Measurements from ENCODE around the gene TRNT1. TPM values are rescaled to one million over a fixed set of nuclear protein-coding genes. Genes with fewer than 3 reads are reported as not detected.

The TRNT1 gene
- total and polyA plus RNA-seq, 2 experiments from 2014 or later, result 33.9 to 36.4 TPM

DNA sequence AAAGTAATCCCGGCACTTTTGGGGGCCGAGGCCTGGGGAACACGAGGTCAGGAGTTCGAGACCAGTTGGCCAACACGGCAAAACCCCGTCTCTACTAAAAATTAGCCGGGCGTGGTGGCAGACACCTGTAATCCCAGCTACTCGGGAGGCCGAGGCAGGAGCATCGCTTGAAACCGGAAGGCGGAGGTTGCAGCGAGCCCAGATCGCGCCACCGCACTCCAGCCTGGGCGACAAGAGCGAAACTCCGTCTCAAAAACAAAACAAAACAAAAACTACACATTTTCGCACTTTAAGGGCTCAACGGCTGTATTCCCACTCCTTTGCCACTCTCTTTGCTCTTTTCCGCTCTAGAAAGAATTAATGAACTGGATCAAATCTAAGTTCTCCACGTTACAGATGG lies 763 bp upstream of the TRNT1 start (continued):
- TF ChIP-seq, protein P1, sequence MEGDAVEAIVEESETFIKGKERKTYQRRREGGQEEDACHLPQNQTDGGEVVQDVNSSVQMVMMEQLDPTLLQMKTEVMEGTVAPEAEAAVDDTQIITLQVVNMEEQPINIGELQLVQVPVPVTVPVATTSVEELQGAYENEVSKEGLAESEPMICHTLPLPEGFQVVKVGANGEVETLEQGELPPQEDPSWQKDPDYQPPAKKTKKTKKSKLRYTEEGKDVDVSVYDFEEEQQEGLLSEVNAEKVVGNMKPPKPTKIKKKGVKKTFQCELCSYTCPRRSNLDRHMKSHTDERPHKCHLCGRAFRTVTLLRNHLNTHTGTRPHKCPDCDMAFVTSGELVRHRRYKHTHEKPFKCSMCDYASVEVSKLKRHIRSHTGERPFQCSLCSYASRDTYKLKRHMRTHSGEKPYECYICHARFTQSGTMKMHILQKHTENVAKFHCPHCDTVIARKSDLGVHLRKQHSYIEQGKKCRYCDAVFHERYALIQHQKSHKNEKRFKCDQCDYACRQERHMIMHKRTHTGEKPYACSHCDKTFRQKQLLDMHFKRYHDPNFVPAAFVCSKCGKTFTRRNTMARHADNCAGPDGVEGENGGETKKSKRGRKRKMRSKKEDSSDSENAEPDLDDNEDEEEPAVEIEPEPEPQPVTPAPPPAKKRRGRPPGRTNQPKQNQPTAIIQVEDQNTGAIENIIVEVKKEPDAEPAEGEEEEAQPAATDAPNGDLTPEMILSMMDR (conservative IDR thresholded peaks at IDR 0.05; ENCODE audit: low read depth in 2 of 2), result no peak
- TF ChIP-seq EZH2phosphoT487 (IDR thresholded peaks at IDR 0.05; ENCODE audit: unreplicated experiment), result no peak
- no peak for TF ChIP-seq EZH2 (IDR thresholded peaks at IDR 0.05; ENCODE audit: low read depth, unreplicated experiment)
- no peak for TF ChIP-seq JUNB (IDR thresholded peaks at IDR 0.05; ENCODE audit: unreplicated experiment)
- no peak for TF ChIP-seq REST (IDR thresholded peaks at IDR 0.05; ENCODE audit: unreplicated experiment)

- H3K4me3 Mint-ChIP-seq, result peak overlapping the region; percentile 96
Measured at GRCh38 chr3:3127432-3128010, 781 bp downstream of the TRNT1 start.

More at GRCh38 chr3:3127432-3128010, 781 bp downstream of the TRNT1 start:
- ATAC-seq (peak; percentile 19), DNase-seq (ENCODE audit: low spot score) (peak; percentile 14)
- H3K27me3 ChIP-seq (ENCODE audit: insufficient read depth), result no peaks in the 10 kb centered on the region
- H3K4me1 Mint-ChIP-seq, result peaks cover 6% of the 10 kb centered on the region; the same call in 2 of the 3 replicates
- H4K20me1 ChIP-seq (replicated peaks; ENCODE audit: insufficient read depth), result 0 out of 2 replicates have a peak, but pooled peaks cover 7% of the 10 kb centered on the region
- H3F3A ChIP-seq (replicated peaks; ENCODE audit: low read depth), result peaks cover 7% of the 10 kb centered on the region; the same call in 1 of the 2 replicates
- H3K36me3 Mint-ChIP-seq (ENCODE audit: low read depth), result peaks cover 37% of the 10 kb centered on the region
- H3K27me3 Mint-ChIP-seq (ENCODE audit: insufficient read depth, low read depth, poor library complexity), result peaks cover 5% of the 10 kb centered on the region
- peak overlapping the region; percentile 83 for H3K27ac Mint-ChIP-seq
- H3K9me3 Mint-ChIP-seq, result peaks cover 38% of the 10 kb centered on the region
- H3K9me2 ChIP-seq (ENCODE audit: insufficient read depth), result no peaks in the 10 kb centered on the region
- peaks cover 31% of the 10 kb centered on the region for H3K79me2 ChIP-seq (replicated peaks; ENCODE audit: insufficient read depth)
- H3K4me1 ChIP-seq (ENCODE audit: insufficient read depth), result peaks cover 6% of the 10 kb centered on the region; the same call in 1 of the 2 replicates
- TF ChIP-seq POLR2AphosphoS5 (IDR thresholded peaks at IDR 0.05; ENCODE audit: low read depth), result no peak
- no peak for TF ChIP-seq EZH2phosphoT487 (IDR thresholded peaks at IDR 0.05; ENCODE audit: unreplicated experiment)
- no peak for TF ChIP-seq JUNB (IDR thresholded peaks at IDR 0.05; ENCODE audit: unreplicated experiment)
- TF ChIP-seq NANOG (IDR thresholded peaks at IDR 0.05; ENCODE audit: borderline replicate concordance), result no peak
- no peak for TF ChIP-seq CREB1 (CRISPR knock-in tag; IDR thresholded peaks at IDR 0.05; ENCODE audit: low read depth)
- TF ChIP-seq, protein P2, sequence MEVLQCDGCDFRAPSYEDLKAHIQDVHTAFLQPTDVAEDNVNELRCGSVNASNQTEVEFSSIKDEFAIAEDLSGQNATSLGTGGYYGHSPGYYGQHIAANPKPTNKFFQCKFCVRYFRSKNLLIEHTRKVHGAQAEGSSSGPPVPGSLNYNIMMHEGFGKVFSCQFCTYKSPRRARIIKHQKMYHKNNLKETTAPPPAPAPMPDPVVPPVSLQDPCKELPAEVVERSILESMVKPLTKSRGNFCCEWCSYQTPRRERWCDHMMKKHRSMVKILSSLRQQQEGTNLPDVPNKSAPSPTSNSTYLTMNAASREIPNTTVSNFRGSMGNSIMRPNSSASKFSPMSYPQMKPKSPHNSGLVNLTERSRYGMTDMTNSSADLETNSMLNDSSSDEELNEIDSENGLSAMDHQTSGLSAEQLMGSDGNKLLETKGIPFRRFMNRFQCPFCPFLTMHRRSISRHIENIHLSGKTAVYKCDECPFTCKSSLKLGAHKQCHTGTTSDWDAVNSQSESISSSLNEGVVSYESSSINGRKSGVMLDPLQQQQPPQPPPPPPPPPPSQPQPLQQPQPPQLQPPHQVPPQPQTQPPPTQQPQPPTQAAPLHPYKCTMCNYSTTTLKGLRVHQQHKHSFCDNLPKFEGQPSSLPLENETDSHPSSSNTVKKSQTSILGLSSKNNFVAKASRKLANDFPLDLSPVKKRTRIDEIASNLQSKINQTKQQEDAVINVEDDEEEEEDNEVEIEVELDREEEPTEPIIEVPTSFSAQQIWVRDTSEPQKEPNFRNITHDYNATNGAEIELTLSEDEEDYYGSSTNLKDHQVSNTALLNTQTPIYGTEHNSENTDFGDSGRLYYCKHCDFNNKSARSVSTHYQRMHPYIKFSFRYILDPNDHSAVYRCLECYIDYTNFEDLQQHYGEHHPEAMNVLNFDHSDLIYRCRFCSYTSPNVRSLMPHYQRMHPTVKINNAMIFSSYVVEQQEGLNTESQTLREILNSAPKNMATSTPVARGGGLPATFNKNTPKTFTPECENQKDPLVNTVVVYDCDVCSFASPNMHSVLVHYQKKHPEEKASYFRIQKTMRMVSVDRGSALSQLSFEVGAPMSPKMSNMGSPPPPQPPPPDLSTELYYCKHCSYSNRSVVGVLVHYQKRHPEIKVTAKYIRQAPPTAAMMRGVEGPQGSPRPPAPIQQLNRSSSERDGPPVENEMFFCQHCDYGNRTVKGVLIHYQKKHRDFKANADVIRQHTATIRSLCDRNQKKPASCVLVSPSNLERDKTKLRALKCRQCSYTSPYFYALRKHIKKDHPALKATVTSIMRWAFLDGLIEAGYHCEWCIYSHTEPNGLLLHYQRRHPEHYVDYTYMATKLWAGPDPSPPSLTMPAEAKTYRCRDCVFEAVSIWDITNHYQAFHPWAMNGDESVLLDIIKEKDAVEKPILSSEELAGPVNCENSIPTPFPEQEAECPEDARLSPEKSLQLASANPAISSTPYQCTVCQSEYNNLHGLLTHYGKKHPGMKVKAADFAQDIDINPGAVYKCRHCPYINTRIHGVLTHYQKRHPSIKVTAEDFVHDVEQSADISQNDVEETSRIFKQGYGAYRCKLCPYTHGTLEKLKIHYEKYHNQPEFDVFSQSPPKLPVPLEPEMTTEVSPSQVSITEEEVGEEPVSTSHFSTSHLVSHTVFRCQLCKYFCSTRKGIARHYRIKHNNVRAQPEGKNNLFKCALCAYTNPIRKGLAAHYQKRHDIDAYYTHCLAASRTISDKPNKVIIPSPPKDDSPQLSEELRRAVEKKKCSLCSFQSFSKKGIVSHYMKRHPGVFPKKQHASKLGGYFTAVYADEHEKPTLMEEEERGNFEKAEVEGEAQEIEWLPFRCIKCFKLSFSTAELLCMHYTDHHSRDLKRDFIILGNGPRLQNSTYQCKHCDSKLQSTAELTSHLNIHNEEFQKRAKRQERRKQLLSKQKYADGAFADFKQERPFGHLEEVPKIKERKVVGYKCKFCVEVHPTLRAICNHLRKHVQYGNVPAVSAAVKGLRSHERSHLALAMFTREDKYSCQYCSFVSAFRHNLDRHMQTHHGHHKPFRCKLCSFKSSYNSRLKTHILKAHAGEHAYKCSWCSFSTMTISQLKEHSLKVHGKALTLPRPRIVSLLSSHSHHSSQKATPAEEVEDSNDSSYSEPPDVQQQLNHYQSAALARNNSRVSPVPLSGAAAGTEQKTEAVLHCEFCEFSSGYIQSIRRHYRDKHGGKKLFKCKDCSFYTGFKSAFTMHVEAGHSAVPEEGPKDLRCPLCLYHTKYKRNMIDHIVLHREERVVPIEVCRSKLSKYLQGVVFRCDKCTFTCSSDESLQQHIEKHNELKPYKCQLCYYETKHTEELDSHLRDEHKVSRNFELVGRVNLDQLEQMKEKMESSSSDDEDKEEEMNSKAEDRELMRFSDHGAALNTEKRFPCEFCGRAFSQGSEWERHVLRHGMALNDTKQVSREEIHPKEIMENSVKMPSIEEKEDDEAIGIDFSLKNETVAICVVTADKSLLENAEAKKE (CRISPR knock-in tag; IDR thresholded peaks at IDR 0.05), result no peak
- TF ChIP-seq STAT1 (IDR thresholded peaks at IDR 0.05; ENCODE audit: unreplicated experiment), result no peak
- TF ChIP-seq ZNF114 (CRISPR knock-in tag; IDR thresholded peaks at IDR 0.05), result no peak
- peaks cover 26% of the 10 kb centered on the region for H3K36me3 ChIP-seq (ENCODE audit: insufficient read depth)
- H2AFZ ChIP-seq, result peak overlapping the region; percentile 84
- peak overlapping the region; percentile 99 for H3K4me2 ChIP-seq
- peak overlapping the region; percentile 97 for H3K4me3 ChIP-seq
- peak overlapping the region; percentile 76 for H3K27ac ChIP-seq (ENCODE audit: low read depth)
